Left colon (tissue), 2 donors: ENCODE measurements around the gene WNT10A. TPM values are rescaled to one million over a fixed set of nuclear protein-coding genes. Genes with fewer than 3 reads are reported as not detected.
"Not testable (repeated sequence)": the region's sequence is repeated elsewhere in the genome, so short reads cannot be mapped to it uniquely, and the experiment has no call there.

ENCODE experiments used
- ATAC-seq: fragments of 200-7000 bp; cut with Tn5 transposase; one replicate; pipeline ENCODE4 v1.9.1; 2020; ENCODE audit warnings: mild to moderate bottlenecking, moderate library complexity
- DNase-seq, 2 donors: peaks; one replicate each; pipeline ENCODE4 v3.0.0-alpha.2; 2020
- intact Hi-C, 2 donors: fragments of 100-400 bp; cut with DNase I in 1 of 2; cut with micrococcal nuclease in 1 of 2; formaldehyde crosslinking; loops; one replicate each; pipeline versions ENCODE4 v1.11.2 to v1.14.0; 2022; cut with DNase I, micrococcal nuclease
- total RNA-seq, 2 donors: library from RNA; stranded (reverse); fragmentation: NEBNext Ultra II Directional; extraction: Animal tissue kit (Norgen Biotek cat#: 25700); gene quantifications; one replicate each; pipeline ENCODE4 v1.2.1, GENCODE V29; 2021
- donor health status: DM: no; HTN: no; CAD: no.
- donor health status: DM: yes; HTN: yes; CAD: no.

Gene WNT10A
- total RNA-seq, 2 donors from 2014 or later, result 0.31 to 1.9 TPM

GRCh38 chr2:218899147-218899546, 18.5 kb downstream of the WNT10A start:
- intact Hi-C loops, result no loop called here
- no peak for ATAC-seq
- no peak for DNase-seq

GRCh38 chr2:218902427-218902826, 21.8 kb downstream of the WNT10A start:
- DNase-seq (no peak), ATAC-seq (no peak)
- intact Hi-C loops, result no loop called here

- intact Hi-C loops, result no loop called here
- DNase-seq (no peak), ATAC-seq (no peak)
Measured at GRCh38 chr2:218904176-218904575, 23.5 kb downstream of the WNT10A start.

- intact Hi-C loops, result no loop called here
- ATAC-seq (peak; percentile 99), DNase-seq (peak; percentile 91 to 96)
Measured at GRCh38 chr2:218908721-218909619, 28.3 kb downstream of the WNT10A start.

GRCh38 chr2:218910741-218911140, 30.1 kb downstream of the WNT10A start:
- ATAC-seq (no peak), DNase-seq (no peak)
- intact Hi-C loops, result no loop called here

- intact Hi-C loops, result no loop called here
- no peak for ATAC-seq
Measured at GRCh38 chr2:218920504-218920903, 39.9 kb downstream of the WNT10A start.

GRCh38 chr2:218924757-218925156, 44.1 kb downstream of the WNT10A start:
- ATAC-seq (no peak), DNase-seq (no peak)
- intact Hi-C loops, result no loop called here

More at GRCh38 chr2:218920504-218920903, 39.9 kb downstream of the WNT10A start:
- DNase-seq, result no peak

GRCh38 chr2:218925434-218925833, 44.8 kb downstream of the WNT10A start:
- intact Hi-C loops, result no loop called here
- ATAC-seq (no peak), DNase-seq (no peak)

GRCh38 chr2:218927422-218927821, 46.8 kb downstream of the WNT10A start:
- no peak for DNase-seq
- intact Hi-C loops, result no loop called here
- no peak for ATAC-seq

- DNase-seq (no peak), ATAC-seq (no peak)
- intact Hi-C loops, result no loop called here
Measured at GRCh38 chr2:218927876-218928275, 47.2 kb downstream of the WNT10A start.

GRCh38 chr2:218930488-218930887, 49.8 kb downstream of the WNT10A start:
- DNase-seq, intact Hi-C loops, ATAC-seq: not testable (repeated sequence)

- ATAC-seq, intact Hi-C loops, DNase-seq: not testable (repeated sequence)
Measured at GRCh38 chr2:218931751-218932150, 51.1 kb downstream of the WNT10A start.

Other genes starting within 250 kb of the WNT10A start
- gene ZNF142, start 221.2 kb upstream of the WNT10A start, total RNA-seq, result 10 to 100 TPM; 17.9 to 19.5 TPM
- 10 to 100 TPM; 29.5 to 30.2 TPM for gene BCS1L, start 221.2 kb upstream of the WNT10A start, total RNA-seq
- 10 to 100 TPM; 14.6 to 14.9 TPM for gene RNF25, start 208.8 kb upstream of the WNT10A start, total RNA-seq
- 10 to 100 TPM; 21.3 to 25.6 TPM for gene STK36, start 208.8 kb upstream of the WNT10A start, total RNA-seq
- 10 to 100 TPM; 17.6 to 25.4 TPM for gene TTLL4, start 170.0 kb upstream of the WNT10A start, total RNA-seq
- gene CYP27A1, start 98.7 kb upstream of the WNT10A start, total RNA-seq, result 10 to 100 TPM; 28.1 to 52.7 TPM
- not detected for gene PRKAG3, start 49.0 kb upstream of the WNT10A start, total RNA-seq
- gene WNT6, start 21.0 kb upstream of the WNT10A start, total RNA-seq, result under 1 TPM; 0.43 to 0.92 TPM
- gene CDK5R2, start 78.8 kb downstream of the WNT10A start, total RNA-seq, result under 1 TPM; 0.22 to 0.37 TPM
- gene FEV, start 104.3 kb downstream of the WNT10A start, total RNA-seq, result 1 to 10 TPM; 3.9 to 4.8 TPM
- gene CRYBA2, start 112.6 kb downstream of the WNT10A start, total RNA-seq, result 1 to 10 TPM; 4.1 to 6.9 TPM
- gene CFAP65, start 160.7 kb downstream of the WNT10A start, total RNA-seq, result under 1 TPM; 0.39 to 0.76 TPM
- 10 to 100 TPM; 72.7 to 85.5 TPM for gene IHH, start 180.1 kb downstream of the WNT10A start, total RNA-seq